GM12878 (cell line): ENCODE measurements around the gene TMEM255B. TPM values are rescaled to one million over a fixed set of nuclear protein-coding genes. Genes with fewer than 3 reads are reported as not detected.

Experiments used
- EED ChIP-seq: sonication (generic); IDR thresholded peaks from 2 replicates; pipeline ENCODE4 v1.6.1; 2016; ENCODE audit warnings: antibody characterized with exemption, low read depth
- FOXM1 ChIP-seq: IDR thresholded peaks from 2 replicates; pipeline ENCODE4 v1.6.1; 2012; ENCODE audit warnings: low read depth, mild to moderate bottlenecking, inconsistent platforms, low read length, moderate library complexity
- RAD21 ChIP-seq: IDR thresholded peaks from 2 replicates; pipeline ENCODE4 v1.6.1; 2011; ENCODE audit warnings: mild to moderate bottlenecking, low read depth, low read length, moderate library complexity; ENCODE audit not compliant: insufficient read depth
- SRF ChIP-seq, 2 experiments: IDR thresholded peaks; 2 replicates each; pipeline ENCODE4 v1.6.1; 2011; ENCODE audit warnings: low read depth in 2 of 2, low read length in 2 of 2, mild to moderate bottlenecking in 1 of 2, moderate library complexity in 1 of 2
- TBL1XR1 ChIP-seq: IDR thresholded peaks from 2 replicates; pipeline ENCODE4 v1.6.1; 2012; ENCODE audit warnings: low read depth, low read length, improper control_type of control experiment
- ZBED1 ChIP-seq: IDR thresholded peaks from 2 replicates; pipeline ENCODE4 v1.6.1; 2016; ENCODE audit warnings: borderline replicate concordance
- polyA plus RNA-seq, 11 experiments: library from polyadenylated mRNA; depleted of rRNA in 4 of 11; unstranded in 6 of 11; stranded (reverse) in 5 of 11; fragments of >200 nt; fragmentation: Nextera tagmentation in 4 of 11; fragmentation: Illumina TruSeq in 1 of 11; extraction: Ambion mirVana in 4 of 11; extraction: Trizol in 1 of 11; gene quantifications; 1 replicate in 1 of 11; 2 replicates in 10 of 11; pipeline versions ENCODE4 v1.2.1 to v1.2.3, GENCODE V29; 2011 to 2016; ENCODE audit warnings: inconsistent platforms in 2 of 11, missing spikeins in 2 of 11, low read depth in 1 of 11
- total RNA-seq, 4 experiments: library from RNA; depleted of rRNA in 3 of 4; stranded (reverse); fragments of >200 nt in 3 of 4; fragmentation: Illumina TruSeq in 1 of 4; extraction: Trizol in 1 of 4; gene quantifications; 2 replicates each; pipeline versions ENCODE4 v1.2.1 to v1.2.3, GENCODE V29; 2013 to 2021
- TF ChIP-seq, protein P1 (sequence below): fragments of 450-650 bp; IDR thresholded peaks from 2 replicates; pipeline ENCODE4 v1.6.1; 2017; ENCODE audit warnings: mild to moderate bottlenecking, low read depth, inconsistent platforms; ENCODE audit not compliant: poor library complexity, severe bottlenecking
- TF ChIP-seq, protein P2 (sequence below): fragments of 450-650 bp; formaldehyde crosslinking; IDR thresholded peaks from 2 replicates; pipeline ENCODE4 v1.4.0; 2022; ENCODE audit warnings: mild to moderate bottlenecking, moderate library complexity
- TF ChIP-seq, protein P3 (sequence below): IDR thresholded peaks from 2 replicates; pipeline ENCODE4 v1.6.1; 2011; ENCODE audit warnings: low read depth, mild to moderate bottlenecking, low read length, moderate library complexity, borderline replicate concordance; ENCODE audit errors: extremely low read depth

The TMEM255B gene
- total and polyA plus RNA-seq, 10 of the 15 experiments (the other 5 are each of a cell fraction or from before 2014, with no cell fraction given) = 0.04 to 0.62 (median 0.13) TPM; not detected in 3

DNA sequence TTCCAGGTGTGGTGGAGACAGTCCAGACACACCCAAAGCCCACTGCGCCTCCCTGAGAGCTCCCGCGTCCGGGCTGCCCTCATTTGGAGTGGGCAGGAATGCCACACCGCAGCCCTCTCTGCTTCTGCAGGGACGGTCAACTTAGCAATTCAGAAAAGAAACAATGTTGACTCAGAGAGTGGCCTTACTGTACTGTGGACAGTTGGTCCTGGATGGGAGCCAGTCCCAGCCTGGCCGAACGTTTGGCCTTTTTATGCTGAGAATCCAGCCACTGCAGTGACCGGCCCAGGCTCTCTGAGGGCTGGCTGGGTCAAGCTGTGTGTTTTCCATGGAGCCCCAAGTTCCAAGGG, 97.7 kb downstream of the TMEM255B start (continued):
- TF ChIP-seq, protein P1, sequence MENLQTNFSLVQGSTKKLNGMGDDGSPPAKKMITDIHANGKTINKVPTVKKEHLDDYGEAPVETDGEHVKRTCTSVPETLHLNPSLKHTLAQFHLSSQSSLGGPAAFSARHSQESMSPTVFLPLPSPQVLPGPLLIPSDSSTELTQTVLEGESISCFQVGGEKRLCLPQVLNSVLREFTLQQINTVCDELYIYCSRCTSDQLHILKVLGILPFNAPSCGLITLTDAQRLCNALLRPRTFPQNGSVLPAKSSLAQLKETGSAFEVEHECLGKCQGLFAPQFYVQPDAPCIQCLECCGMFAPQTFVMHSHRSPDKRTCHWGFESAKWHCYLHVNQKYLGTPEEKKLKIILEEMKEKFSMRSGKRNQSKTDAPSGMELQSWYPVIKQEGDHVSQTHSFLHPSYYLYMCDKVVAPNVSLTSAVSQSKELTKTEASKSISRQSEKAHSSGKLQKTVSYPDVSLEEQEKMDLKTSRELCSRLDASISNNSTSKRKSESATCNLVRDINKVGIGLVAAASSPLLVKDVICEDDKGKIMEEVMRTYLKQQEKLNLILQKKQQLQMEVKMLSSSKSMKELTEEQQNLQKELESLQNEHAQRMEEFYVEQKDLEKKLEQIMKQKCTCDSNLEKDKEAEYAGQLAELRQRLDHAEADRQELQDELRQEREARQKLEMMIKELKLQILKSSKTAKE = no peak
- TF ChIP-seq, protein P2, sequence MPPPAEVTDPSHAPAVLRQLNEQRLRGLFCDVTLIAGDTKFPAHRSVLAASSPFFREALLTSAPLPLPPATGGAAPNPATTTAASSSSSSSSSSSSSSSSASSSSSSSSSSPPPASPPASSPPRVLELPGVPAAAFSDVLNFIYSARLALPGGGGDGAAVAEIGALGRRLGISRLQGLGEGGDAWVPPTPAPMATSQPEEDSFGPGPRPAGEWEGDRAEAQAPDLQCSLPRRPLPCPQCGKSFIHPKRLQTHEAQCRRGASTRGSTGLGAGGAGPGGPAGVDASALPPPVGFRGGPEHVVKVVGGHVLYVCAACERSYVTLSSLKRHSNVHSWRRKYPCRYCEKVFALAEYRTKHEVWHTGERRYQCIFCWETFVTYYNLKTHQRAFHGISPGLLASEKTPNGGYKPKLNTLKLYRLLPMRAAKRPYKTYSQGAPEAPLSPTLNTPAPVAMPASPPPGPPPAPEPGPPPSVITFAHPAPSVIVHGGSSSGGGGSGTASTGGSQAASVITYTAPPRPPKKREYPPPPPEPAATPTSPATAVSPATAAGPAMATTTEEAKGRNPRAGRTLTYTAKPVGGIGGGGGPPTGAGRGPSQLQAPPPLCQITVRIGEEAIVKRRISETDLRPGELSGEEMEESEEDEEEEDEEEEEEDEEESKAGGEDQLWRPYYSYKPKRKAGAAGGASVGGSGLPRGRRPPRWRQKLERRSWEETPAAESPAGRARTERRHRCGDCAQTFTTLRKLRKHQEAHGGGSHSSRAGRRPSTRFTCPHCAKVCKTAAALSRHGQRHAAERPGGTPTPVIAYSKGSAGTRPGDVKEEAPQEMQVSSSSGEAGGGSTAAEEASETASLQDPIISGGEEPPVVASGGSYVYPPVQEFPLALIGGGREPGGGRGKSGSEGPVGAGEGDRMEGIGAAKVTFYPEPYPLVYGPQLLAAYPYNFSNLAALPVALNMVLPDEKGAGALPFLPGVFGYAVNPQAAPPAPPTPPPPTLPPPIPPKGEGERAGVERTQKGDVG (CRISPR knock-in tag) = no peak
- TF ChIP-seq FOXM1 (no peak), ZBED1 (no peak), RAD21 (no peak), SRF (IDR thresholded peaks at IDR 0.05; ENCODE audit: low read depth in 2 of 2, low read length in 2 of 2) (no peak), EED (no peak), TBL1XR1 (no peak)
- TF ChIP-seq, protein P3, sequence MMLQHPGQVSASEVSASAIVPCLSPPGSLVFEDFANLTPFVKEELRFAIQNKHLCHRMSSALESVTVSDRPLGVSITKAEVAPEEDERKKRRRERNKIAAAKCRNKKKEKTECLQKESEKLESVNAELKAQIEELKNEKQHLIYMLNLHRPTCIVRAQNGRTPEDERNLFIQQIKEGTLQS = no peak
